IMR-90 (cell line): Measurements from ENCODE around the gene CERS6. TPM values are rescaled to one million over a fixed set of nuclear protein-coding genes. Genes with fewer than 3 reads are reported as not detected.

Source experiments
- ATAC-seq: fragments of 200-7000 bp; cut with Tn5 transposase; 2 replicates; pipeline ENCODE4 v1.9.1; 2020; ENCODE audit warnings: low read depth, mild to moderate bottlenecking, moderate library complexity
- BruUV-seq: library from RNA; stranded (reverse); fragments of 400-500 nt; replicated peaks from 2 replicates; lab custom pipeline; 2021; lab: Mats Ljungman, UMichigan
- CTCF ChIA-PET: fragments of 300-600 bp; formaldehyde crosslinking; extraction: SDS; loops from one replicate; lab custom pipeline; 2021; ENCODE audit warnings: antibody characterized with exemption; lab: Yijun Ruan, JAX
- POLR2A ChIA-PET: fragments of 300-600 bp; sonication (Branson Sonifier 250); formaldehyde crosslinking; loops from one replicate; lab custom pipeline; 2022; ENCODE audit warnings: antibody characterized with exemption; ENCODE audit not compliant: unreplicated experiment; lab: Charles Lee
- DNase-seq: peaks from one replicate; pipeline ENCODE4 v3.0.0; 2013
- H2AFZ ChIP-seq: replicated peaks from 2 replicates; pipeline ENCODE3; 2013; ENCODE audit warnings: low read length, mild to moderate bottlenecking; ENCODE audit not compliant: poor library complexity
- H2AK5ac ChIP-seq: 2 replicates; pipeline ENCODE4 v1.6.1; 2013; ENCODE audit warnings: low read depth, low read length, inconsistent platforms
- H2AK9ac ChIP-seq: replicated peaks from 2 replicates; pipeline ENCODE3; 2013; ENCODE audit warnings: mild to moderate bottlenecking, low read depth, low read length, moderate library complexity; ENCODE audit not compliant: poor library complexity
- H2BK120ac ChIP-seq: 2 replicates; pipeline ENCODE4 v1.6.1; 2013; ENCODE audit warnings: low read depth, low read length, inconsistent platforms
- H2BK15ac ChIP-seq: 3 replicates; pipeline ENCODE4 v1.6.1; 2013; ENCODE audit warnings: low read depth, low read length, inconsistent platforms
- H2BK20ac ChIP-seq: 2 replicates; pipeline ENCODE4 v1.6.1; 2013; ENCODE audit warnings: low read depth, mild to moderate bottlenecking, inconsistent platforms, low read length, moderate library complexity
- H2BK5ac ChIP-seq: 2 replicates; pipeline ENCODE4 v1.6.1; 2013; ENCODE audit warnings: mild to moderate bottlenecking, low read depth, low read length, inconsistent platforms; ENCODE audit not compliant: poor library complexity, severe bottlenecking
- H3K14ac ChIP-seq: replicated peaks from 2 replicates; pipeline ENCODE4 v1.6.1; 2013; ENCODE audit warnings: low read depth, low read length, inconsistent platforms
- H3K18ac ChIP-seq: 2 replicates; pipeline ENCODE4 v1.6.1; 2013; ENCODE audit warnings: low read depth, low read length, control low read depth
- H3K23ac ChIP-seq: 2 replicates; pipeline ENCODE4 v1.6.1; 2013; ENCODE audit warnings: low read depth, low read length, inconsistent platforms
- H3K27ac ChIP-seq: 2 replicates; pipeline ENCODE4 v1.5.1; 2013; ENCODE audit warnings: mild to moderate bottlenecking, control low read depth, low read length; ENCODE audit not compliant: insufficient read depth
- H3K27me3 ChIP-seq: 2 replicates; pipeline ENCODE4 v1.6.1; 2013; ENCODE audit warnings: low read length; ENCODE audit not compliant: control insufficient read depth, insufficient read depth
- H3K36me3 ChIP-seq: 2 replicates; pipeline ENCODE4 v1.6.1; 2013; ENCODE audit warnings: low read length, mixed read lengths; ENCODE audit not compliant: control insufficient read depth, insufficient read depth
- H3K4ac ChIP-seq: 2 replicates; pipeline ENCODE4 v1.6.1; 2013; ENCODE audit warnings: low read depth, low read length, inconsistent platforms
- H3K4me1 ChIP-seq: 2 replicates; pipeline ENCODE4 v1.6.1; 2013; ENCODE audit warnings: low read length, mixed read lengths; ENCODE audit not compliant: control insufficient read depth, insufficient read depth
- H3K4me2 ChIP-seq: 2 replicates; pipeline ENCODE4 v1.6.1; 2013; ENCODE audit warnings: low read depth, mild to moderate bottlenecking, control low read depth, low read length, moderate library complexity
- H3K4me3 ChIP-seq: 2 replicates; pipeline ENCODE4 v1.5.1; 2013; ENCODE audit warnings: low read depth, mild to moderate bottlenecking, control low read depth, low read length, moderate library complexity; ENCODE audit not compliant: insufficient read depth
- H3K56ac ChIP-seq: 2 replicates; pipeline ENCODE4 v1.6.1; 2013; ENCODE audit warnings: low read length, inconsistent platforms; ENCODE audit not compliant: insufficient read depth; ENCODE audit errors: extremely low read depth
- H3K79me1 ChIP-seq, 2 experiments: 2 replicates each; pipeline ENCODE4 v1.6.1; 2013; ENCODE audit warnings: low read length in 2 of 2, inconsistent platforms in 1 of 2, low read depth in 1 of 2
- H3K9ac ChIP-seq: 2 replicates; pipeline ENCODE4 v1.6.1; 2013; ENCODE audit warnings: low read depth, low read length, control low read depth
- H3K9me1 ChIP-seq: 2 replicates; pipeline ENCODE4 v1.6.1; 2013; ENCODE audit warnings: low read length, inconsistent platforms; ENCODE audit not compliant: insufficient read depth
- H3K9me3 ChIP-seq: 2 replicates; pipeline ENCODE4 v1.6.1; 2013; ENCODE audit warnings: low read length; ENCODE audit not compliant: control insufficient read depth, insufficient read depth
- H4K20me1 ChIP-seq: 2 replicates; pipeline ENCODE4 v1.6.1; 2013; ENCODE audit warnings: low read length, inconsistent platforms; ENCODE audit not compliant: insufficient read depth
- H4K5ac ChIP-seq: 2 replicates; pipeline ENCODE4 v1.6.1; 2013; ENCODE audit warnings: mild to moderate bottlenecking, low read depth, low read length, control low read depth
- H4K8ac ChIP-seq, 2 experiments: 2 replicates each; pipeline ENCODE4 v1.6.1; 2013; ENCODE audit warnings: low read depth in 2 of 2, low read length in 2 of 2, control low read depth in 1 of 2, inconsistent platforms in 1 of 2
- H4K91ac ChIP-seq: 2 replicates; pipeline ENCODE4 v1.6.1; 2013; ENCODE audit warnings: low read depth, low read length, inconsistent platforms; ENCODE audit not compliant: insufficient read depth
- FOS ChIP-seq: fragments of 150-350 bp; IDR thresholded peaks from 2 replicates; pipeline ENCODE4 v1.6.1; 2016; ENCODE audit warnings: low read depth, low read length
- MXI1 ChIP-seq: IDR thresholded peaks from 2 replicates; pipeline ENCODE4 v1.6.1; 2012; ENCODE audit warnings: low read depth, mild to moderate bottlenecking, low read length, moderate library complexity, borderline replicate concordance
- RFX5 ChIP-seq: IDR thresholded peaks from 2 replicates; pipeline ENCODE4 v1.8.0; 2012; ENCODE audit warnings: low read depth, mild to moderate bottlenecking, low read length, moderate library complexity
- WGBS, 2 experiments: methylation state at CpG; one replicate each; pipeline versions ENCODE4 v1.1.5 to v1.1.7; 2013; ENCODE audit warnings: missing lambda C conversion rate in 2 of 2; ENCODE audit not compliant: insufficient read length in 1 of 2; ENCODE audit errors: extremely low coverage in 2 of 2; 5-methylcytosine and 5-hydroxymethylcytosine counted together
- dilution Hi-C: fragments of 300-500 bp; cut with HindIII; formaldehyde crosslinking; loops from one replicate; pipeline ENCODE4 v1.14.3; 2018; ENCODE audit warnings: low sequenced_read_pairs; ENCODE audit not compliant: unreplicated experiment
- in situ Hi-C: fragments of 300-500 bp; cut with MboI; formaldehyde crosslinking; loops from 3 replicates; pipeline ENCODE4 v1.14.3; 2019; ENCODE audit warnings: low sequenced_read_pairs, inconsistent platforms, mixed read lengths
- intact Hi-C: fragments of 100-400 bp; cut with micrococcal nuclease; formaldehyde crosslinking; loops from 2 replicates; pipeline ENCODE4 v1.10.0; 2022
- polyA plus RNA-seq, 3 experiments: library from polyadenylated mRNA; depleted of rRNA; stranded (reverse); fragments of >200 nt; gene quantifications; 2 replicates each; pipeline ENCODE4 v1.2.3, GENCODE V29; 2012; ENCODE audit warnings: low replicate concordance in 1 of 3
- total RNA-seq: library from RNA; depleted of rRNA; stranded (reverse); fragments of >200 nt; gene quantifications from 2 replicates; pipeline ENCODE4 v1.2.3, GENCODE V29; 2012

The CERS6 gene
- total and polyA plus RNA-seq, 2 of the 4 experiments (the other 2 are of a cell fraction) = 2.1 to 5.7 TPM

DNA sequence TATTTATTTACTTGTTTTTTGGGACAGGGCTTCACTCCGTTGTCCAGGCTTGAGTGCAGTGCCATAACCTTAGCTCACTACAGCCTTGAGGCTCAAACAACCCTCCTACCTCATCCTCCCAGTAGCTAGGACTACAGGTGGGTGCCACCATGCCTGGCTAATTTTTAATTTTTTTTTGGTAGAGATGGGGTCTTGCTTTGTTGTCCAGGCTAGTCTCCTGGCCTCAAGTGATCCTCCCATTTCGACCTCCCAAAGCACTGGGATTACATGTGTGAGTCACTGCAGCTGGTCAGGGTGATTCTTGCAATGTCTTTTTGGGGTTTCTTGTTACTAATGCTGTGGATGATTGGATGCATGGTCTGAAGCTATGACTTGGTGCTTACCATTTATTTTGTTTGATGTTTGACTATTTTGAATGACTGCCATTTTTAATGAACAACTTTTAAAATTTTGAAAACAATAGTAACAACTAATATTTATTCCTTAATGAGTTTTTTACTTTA is 6.5 kb downstream of the CERS6 start:
- no peak overlapping the region for H3K27ac ChIP-seq

More for the DNA sequence above, 6.5 kb downstream of the CERS6 start:
- H2BK15ac ChIP-seq = no peak overlapping the region
- H3K56ac ChIP-seq = no peak overlapping the region
- no peaks in the 10 kb centered on the region for H3K79me1 ChIP-seq
- H3K4me2 ChIP-seq = no peak overlapping the region
- no peak overlapping the region for H3K9ac ChIP-seq
- in situ Hi-C loops (no loop called here), intact Hi-C loops (no loop called here), dilution Hi-C loops (no loop called here)
- no peak overlapping the region for H2BK120ac ChIP-seq
- no peak overlapping the region for H2BK20ac ChIP-seq
- ATAC-seq (no peak), DNase-seq (no peak)
- H3K14ac ChIP-seq = no peak overlapping the region
- H2BK5ac ChIP-seq = no peak overlapping the region
- no TSS peak for BruUV-seq
- H4K20me1 ChIP-seq = no peaks in the 10 kb centered on the region
- H3K4ac ChIP-seq = no peak overlapping the region
- WGBS, 2 experiments = no CpG with 5 or more reads among the region's 2 CpGs
- H3K4me3 ChIP-seq = no peak overlapping the region
- ChIA-PET POLR2A (no interaction called here), CTCF (no interaction called here)
- H3K27me3 ChIP-seq = no peaks in the 10 kb centered on the region
- no peaks in the 10 kb centered on the region for H3K9me1 ChIP-seq
- H3K18ac ChIP-seq = no peak overlapping the region
- no peak overlapping the region for H4K5ac ChIP-seq
- H2AK9ac ChIP-seq = no peak overlapping the region
- TF ChIP-seq FOS (no peak), RFX5 (no peak), MXI1 (no peak)
- no peak overlapping the region for H4K8ac ChIP-seq
- H2AK5ac ChIP-seq = no peak overlapping the region
- H3K23ac ChIP-seq = no peak overlapping the region
- no peak overlapping the region for H4K91ac ChIP-seq
- no peaks in the 10 kb centered on the region for H3K4me1 ChIP-seq
- no peak overlapping the region for H2AFZ ChIP-seq
- no peaks in the 10 kb centered on the region for H3K9me3 ChIP-seq
- H3K36me3 ChIP-seq = no peaks in the 10 kb centered on the region
